SK-N-SH (cell line): ENCODE results near the gene CCDC57. TPM values are rescaled to one million over a fixed set of nuclear protein-coding genes. Genes with fewer than 3 reads are reported as not detected.
"Not testable (repeated sequence)": the region's sequence is repeated elsewhere in the genome, so short reads cannot be mapped to it uniquely, and the experiment has no call there.

Experiments
- CTCF ChIA-PET: fragments of 300-600, 350-600 bp; formaldehyde crosslinking; extraction: SDS; loops from one replicate; lab custom pipeline; 2021; lab: Yijun Ruan, JAX
- POLR2A ChIA-PET: fragments of 350-600 bp; sonication (Branson Sonifier 250); formaldehyde crosslinking; extraction: SDS; loops from one replicate; lab custom pipeline; 2020; ENCODE audit warnings: antibody characterized with exemption, inconsistent platforms; lab: Yijun Ruan, JAX
- DNase-seq: peaks from one replicate; pipeline ENCODE4 v3.0.0; 2012
- H2AFZ ChIP-seq: fragments of 200-600 bp; sonication (generic); 2 replicates; pipeline ENCODE4 v1.8.1; 2016; ENCODE audit warnings: antibody characterized with exemption, mild to moderate bottlenecking, low read depth
- H3F3A ChIP-seq: fragments of 200-600 bp; sonication (generic); replicated peaks from 2 replicates; pipeline ENCODE3; 2016; ENCODE audit warnings: antibody characterized with exemption, mild to moderate bottlenecking; ENCODE audit not compliant: insufficient read depth
- H3K27ac ChIP-seq, 2 experiments: fragments of 200-500 bp in 1 of 2; fragments of 200-600 bp in 1 of 2; sonication (Bioruptor generic) in 1 of 2; sonication (generic), shearing (Covaris generic) in 1 of 2; 2 replicates each; pipeline versions ENCODE4 v1.5.1 to v1.6.1; 2014 to 2016; ENCODE audit warnings: low read depth in 2 of 2, inconsistent platforms in 1 of 2, low read length in 1 of 2, mild to moderate bottlenecking in 1 of 2, mixed read lengths in 1 of 2
- H3K27me3 ChIP-seq: fragments of 200-600 bp; sonication (generic), shearing (Covaris generic); 2 replicates; pipeline ENCODE4 v1.6.1; 2016; ENCODE audit warnings: mixed run types; ENCODE audit not compliant: insufficient read depth
- H3K36me3 ChIP-seq, 2 experiments: fragments of 200-500 bp in 1 of 2; fragments of 200-600 bp in 1 of 2; sonication (Bioruptor generic) in 1 of 2; sonication (generic) in 1 of 2; replicated peaks in 1 of 2; 2 replicates each; pipeline versions ENCODE3 to v1.5.1; 2014 to 2016; ENCODE audit warnings: low read length in 1 of 2, mild to moderate bottlenecking in 1 of 2; ENCODE audit not compliant: insufficient read depth in 2 of 2, control insufficient read depth in 1 of 2
- H3K4me1 ChIP-seq, 2 experiments: fragments of 200-500 bp in 1 of 2; fragments of 200-600 bp in 1 of 2; sonication (Bioruptor generic) in 1 of 2; sonication (generic), shearing (Covaris generic) in 1 of 2; 2 replicates each; pipeline versions ENCODE4 v1.5.1 to v1.6.1; 2014 to 2016; ENCODE audit warnings: low read depth in 1 of 2, low read length in 1 of 2, mixed run types in 1 of 2; ENCODE audit not compliant: insufficient read depth in 2 of 2, control insufficient read depth in 1 of 2
- H3K4me2 ChIP-seq: fragments of 200-600 bp; sonication (generic), shearing (Covaris generic); 2 replicates; pipeline ENCODE4 v1.6.1; 2017; ENCODE audit warnings: mixed run types
- H3K4me3 ChIP-seq, 2 experiments: fragments of 200-500 bp in 1 of 2; fragments of 200-600 bp in 1 of 2; sonication (Bioruptor generic) in 1 of 2; sonication (generic), shearing (Covaris generic) in 1 of 2; 2 replicates each; pipeline versions ENCODE4 v1.5.1 to v1.8.1; 2014 to 2016; ENCODE audit warnings: low read depth in 2 of 2, inconsistent platforms in 1 of 2, low read length in 1 of 2, mild to moderate bottlenecking in 1 of 2, mixed read lengths in 1 of 2, moderate library complexity in 1 of 2
- H3K79me2 ChIP-seq: fragments of 200-600 bp; sonication (generic); 2 replicates; pipeline ENCODE4 v1.8.1; 2017; ENCODE audit warnings: mild to moderate bottlenecking; ENCODE audit not compliant: insufficient read depth
- H3K9ac ChIP-seq: fragments of 200-600 bp; sonication (generic); 2 replicates; pipeline ENCODE4 v1.6.1; 2017; ENCODE audit warnings: mixed run types
- H3K9me2 ChIP-seq: fragments of 200-600 bp; sonication (generic); 2 replicates; pipeline ENCODE4 v1.6.1; 2017; ENCODE audit warnings: mixed run types
- H3K9me3 ChIP-seq: fragments of 200-600 bp; sonication (generic); 2 replicates; pipeline ENCODE4 v1.6.1; 2017; ENCODE audit warnings: mixed run types, mild to moderate bottlenecking, moderate library complexity
- H4K20me1 ChIP-seq: fragments of 200-600 bp; sonication (generic); 2 replicates; pipeline ENCODE4 v1.6.1; 2017; ENCODE audit warnings: mild to moderate bottlenecking, mixed run types; ENCODE audit not compliant: insufficient read depth
- ELF1 ChIP-seq: IDR thresholded peaks from 2 replicates; pipeline ENCODE4 v1.4.0; 2012
- EP300 ChIP-seq, 2 experiments: IDR thresholded peaks; 2 replicates each; pipeline versions ENCODE4 v1.4.0 to v1.6.1; 2012; ENCODE audit warnings: borderline replicate concordance in 1 of 2, low read depth in 1 of 2, low read length in 1 of 2
- MEF2A ChIP-seq: IDR thresholded peaks from 2 replicates; pipeline ENCODE4 v1.4.0; 2012; ENCODE audit warnings: low read depth, borderline replicate concordance
- RAD21 ChIP-seq: IDR thresholded peaks from 2 replicates; pipeline ENCODE4 v1.6.1; 2012; ENCODE audit warnings: mild to moderate bottlenecking, low read length
- SIN3A ChIP-seq: IDR thresholded peaks from 2 replicates; pipeline ENCODE4 v1.6.1; 2012; ENCODE audit warnings: low read depth, mild to moderate bottlenecking, low read length, moderate library complexity, borderline replicate concordance
- WGBS: methylation state at CpG from one replicate; pipeline ENCODE4 v1.1.6; 2017; ENCODE audit warnings: low lambda C conversion rate; 5-methylcytosine and 5-hydroxymethylcytosine counted together
- polyA plus RNA-seq, 3 experiments: library from polyadenylated mRNA; depleted of rRNA; stranded (reverse); fragments of >200 nt; gene quantifications; 2 replicates each; pipeline ENCODE4 v1.2.3, GENCODE V29; 2012
- TF ChIP-seq, protein P1 (sequence below): fragments of 150-350 bp; IDR thresholded peaks from 2 replicates; pipeline ENCODE4 v1.6.1; 2017; ENCODE audit warnings: antibody characterized with exemption, low read length, low read depth, borderline replicate concordance

Gene CCDC57
- polyA plus RNA-seq, 1 of the 3 experiments (the other 2 are of a cell fraction): 68.6 TPM

DNA sequence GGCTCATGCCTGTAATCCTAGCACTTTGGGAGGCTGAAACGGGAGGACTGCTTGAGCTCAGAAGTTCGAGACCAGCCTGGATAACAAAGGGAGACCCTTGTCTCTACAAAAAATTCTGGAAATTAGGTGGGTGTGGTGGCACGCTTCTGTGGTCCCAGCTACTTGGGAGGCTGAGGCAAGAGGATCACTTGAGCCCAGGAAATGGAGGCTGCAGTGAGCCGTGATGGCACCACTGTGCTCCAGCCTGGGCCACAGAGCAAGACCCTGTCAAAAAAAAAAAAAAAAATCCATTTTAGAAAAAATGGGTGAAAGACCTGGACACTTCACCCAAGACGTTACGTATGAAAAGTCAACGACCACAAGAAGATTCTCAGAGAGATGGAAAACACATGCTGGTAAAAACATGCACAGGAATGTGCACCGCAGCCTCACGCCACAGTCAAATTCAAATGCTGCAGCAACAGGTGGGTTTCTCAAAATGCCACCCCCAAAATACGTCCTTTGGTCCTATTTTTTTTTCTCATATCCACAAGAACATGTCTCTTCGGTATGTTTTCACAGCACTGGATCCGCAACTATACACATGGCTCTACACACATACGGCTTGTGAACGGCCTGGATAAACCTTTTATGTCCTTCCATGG lies 43.7 kb upstream of the CCDC57 start:
- ChIA-PET CTCF (interaction anchor here (1.0 to 2.2 kb wide), 7 partner anchors 15 to 57 kb away, joined by 3 to 7 read pairs (median 3); no protein-coding TSS in a partner anchor), POLR2A (no interaction called here)
- H3K4me1 ChIP-seq: no peaks in the 10 kb centered on the region; a peak in 1 of 4 replicates
- peaks cover 85% of the 10 kb centered on the region for H3K79me2 ChIP-seq
- peaks cover 78 to 87% of the 10 kb centered on the region in 2 experiments for H3K36me3 ChIP-seq
- H3K9me3 ChIP-seq: no peaks in the 10 kb centered on the region
- no peaks in the 10 kb centered on the region for H3K9me2 ChIP-seq
- H3K4me3 ChIP-seq: no peak overlapping the region
- H4K20me1 ChIP-seq: peaks cover 84% of the 10 kb centered on the region
- DNase-seq: no peak
- H3K27ac ChIP-seq: no peak overlapping the region
- no peak overlapping the region for H2AFZ ChIP-seq
- H3F3A ChIP-seq: peaks cover 28% of the 10 kb centered on the region
- H3K9ac ChIP-seq: no peak overlapping the region
- TF ChIP-seq RAD21: no peak
- TF ChIP-seq, protein P1, sequence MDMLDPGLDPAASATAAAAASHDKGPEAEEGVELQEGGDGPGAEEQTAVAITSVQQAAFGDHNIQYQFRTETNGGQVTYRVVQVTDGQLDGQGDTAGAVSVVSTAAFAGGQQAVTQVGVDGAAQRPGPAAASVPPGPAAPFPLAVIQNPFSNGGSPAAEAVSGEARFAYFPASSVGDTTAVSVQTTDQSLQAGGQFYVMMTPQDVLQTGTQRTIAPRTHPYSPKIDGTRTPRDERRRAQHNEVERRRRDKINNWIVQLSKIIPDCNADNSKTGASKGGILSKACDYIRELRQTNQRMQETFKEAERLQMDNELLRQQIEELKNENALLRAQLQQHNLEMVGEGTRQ: no peak
- H3K27me3 ChIP-seq: no peaks in the 10 kb centered on the region
- H3K4me2 ChIP-seq: no peak overlapping the region
- WGBS: 95% methylated on average over 14 of the region's 14 CpGs

DNA sequence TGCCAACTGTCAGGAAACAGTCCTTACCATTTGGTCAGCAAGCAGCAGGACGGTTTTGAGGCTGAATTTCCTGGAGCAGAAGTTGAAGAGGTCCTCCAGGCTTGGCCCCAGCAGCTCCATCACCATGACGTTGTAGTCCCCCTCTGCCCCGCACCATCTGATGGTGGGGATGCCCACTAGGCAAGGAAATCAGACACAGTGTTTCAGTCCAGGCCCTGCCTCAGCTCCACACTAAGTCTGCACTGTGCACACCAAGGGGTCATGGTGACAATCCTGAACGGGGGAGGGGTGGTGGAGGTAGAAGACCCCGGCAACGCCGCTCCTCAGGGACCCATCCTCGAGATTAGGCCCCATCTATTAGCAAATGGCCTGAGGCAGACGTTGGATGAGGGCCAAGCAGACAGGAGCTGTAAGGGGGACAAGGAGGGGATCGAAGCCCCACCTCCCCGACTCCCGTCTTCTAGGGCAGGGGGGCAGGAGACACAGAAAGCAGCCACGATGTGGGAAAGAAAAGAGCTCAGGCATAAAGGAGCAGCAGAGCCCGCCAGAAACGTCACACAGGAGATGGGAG lies 42.8 kb upstream of the CCDC57 start:
- no peaks in the 10 kb centered on the region; a peak in 1 of 4 replicates for H3K4me1 ChIP-seq
- ChIA-PET CTCF (interaction anchor here (0.8 to 2.2 kb wide), 9 partner anchors 9 to 170 kb away, joined by 3 to 7 read pairs (median 3); no protein-coding TSS in a partner anchor), POLR2A (interaction anchor here (0.9 kb wide), 1 partner anchor 8 kb away, joined by 5 read pairs; no protein-coding TSS in a partner anchor)
- H3K36me3 ChIP-seq: peaks cover 78 to 87% of the 10 kb centered on the region in 2 experiments
- no peaks in the 10 kb centered on the region for H3K9me3 ChIP-seq
- H3K9me2 ChIP-seq: no peaks in the 10 kb centered on the region
- H3F3A ChIP-seq: peaks cover 21% of the 10 kb centered on the region
- H3K79me2 ChIP-seq: peaks cover 85% of the 10 kb centered on the region
- H3K4me2 ChIP-seq: no peak overlapping the region
- H3K9ac ChIP-seq: no peak overlapping the region
- H3K27ac ChIP-seq: no peak overlapping the region
- TF ChIP-seq, protein P1: no peak
- TF ChIP-seq EP300 (IDR thresholded peaks at IDR 0.05; ENCODE audit: borderline replicate concordance in 1 of 2, low read depth in 1 of 2, low read length in 1 of 2) (no peak), MEF2A (no peak), ELF1 (no peak), SIN3A (no peak)
- no peaks in the 10 kb centered on the region for H3K27me3 ChIP-seq
- peaks cover 84% of the 10 kb centered on the region for H4K20me1 ChIP-seq
- H2AFZ ChIP-seq: no peak overlapping the region
- WGBS: 91% methylated on average over 15 of the region's 15 CpGs
- DNase-seq: no peak
- no peak overlapping the region; a peak in 1 of 4 replicates for H3K4me3 ChIP-seq

DNA sequence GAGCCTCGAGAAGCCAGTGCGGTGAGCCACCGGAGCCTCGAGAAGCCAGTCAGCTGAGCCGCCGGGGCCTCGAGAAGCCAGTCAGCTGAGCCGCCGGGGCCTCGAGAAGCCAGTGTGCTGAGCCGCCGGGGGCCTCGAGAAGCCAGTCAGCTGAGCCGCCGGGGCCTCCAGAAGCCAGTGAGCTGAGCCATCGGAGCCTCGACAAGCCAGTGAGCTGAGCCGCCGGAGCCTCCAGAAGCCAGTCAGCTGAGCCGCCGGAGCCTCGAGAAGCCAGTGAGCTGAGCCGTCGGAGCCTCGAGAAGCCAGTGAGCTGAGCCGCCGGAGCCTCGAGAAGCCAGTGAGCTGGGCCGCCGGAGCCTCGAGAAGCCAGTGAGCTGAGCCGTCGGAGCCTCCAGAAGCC lies 42.1 kb upstream of the CCDC57 start:
- peaks cover 81 to 84% of the 10 kb centered on the region in 2 experiments for H3K36me3 ChIP-seq
- not testable (repeated sequence) for H3K4me1 ChIP-seq, H2AFZ ChIP-seq, H3K9me2 ChIP-seq, DNase-seq, H3K27ac ChIP-seq, H3K27me3 ChIP-seq, H3K9me3 ChIP-seq, H3K4me2 ChIP-seq, H3K4me3 ChIP-seq, H3K9ac ChIP-seq
- H3K79me2 ChIP-seq: peaks cover 85% of the 10 kb centered on the region
- POLR2A ChIA-PET: interaction anchor here (0.6 to 0.9 kb wide), 4 partner anchors 9 to 71 kb away, joined by 3 to 6 read pairs (median 4); no protein-coding TSS in a partner anchor
- H3F3A ChIP-seq: peaks cover 21% of the 10 kb centered on the region
- WGBS: 96% methylated on average over 28 of the region's 33 CpGs
- CTCF ChIA-PET: interaction anchor here (0.8 to 2.2 kb wide), 6 partner anchors 8 to 170 kb away, joined by 3 to 7 read pairs (median 3); no protein-coding TSS in a partner anchor
- H4K20me1 ChIP-seq: peaks cover 84% of the 10 kb centered on the region

DNA sequence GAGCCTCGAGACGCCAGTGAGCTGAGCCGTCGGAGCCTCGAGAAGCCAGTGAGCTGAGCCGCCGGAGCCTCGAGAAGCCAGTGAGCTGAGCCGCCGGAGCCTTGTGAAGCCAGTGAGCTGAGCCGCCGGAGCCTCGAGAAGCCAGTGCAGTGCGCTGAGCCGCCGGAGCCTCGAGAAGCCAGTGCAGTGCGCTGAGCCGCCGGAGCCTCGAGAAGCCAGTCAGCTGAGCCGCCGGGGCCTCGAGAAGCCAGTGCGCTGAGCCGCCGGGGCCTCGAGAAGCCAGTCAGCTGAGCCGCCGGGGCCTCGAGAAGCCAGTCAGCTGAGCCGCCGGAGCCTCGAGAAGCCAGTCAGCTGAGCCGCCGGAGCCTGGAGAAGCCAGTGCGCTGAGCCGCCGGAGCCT lies 41.5 kb upstream of the CCDC57 start:
- not testable (repeated sequence) for H3K9me2 ChIP-seq, H2AFZ ChIP-seq, H3K4me1 ChIP-seq, H3K27me3 ChIP-seq, H3K9ac ChIP-seq, H3K4me3 ChIP-seq, DNase-seq, H3K9me3 ChIP-seq, H3K27ac ChIP-seq, H3K4me2 ChIP-seq
- peaks cover 21% of the 10 kb centered on the region for H3F3A ChIP-seq
- peaks cover 84% of the 10 kb centered on the region for H4K20me1 ChIP-seq
- ChIA-PET CTCF (interaction anchor here (1.2 to 1.3 kb wide), 2 partner anchors 48 to 171 kb away, joined by 3 to 4 read pairs; no protein-coding TSS in a partner anchor), POLR2A (interaction anchor here (0.6 to 0.7 kb wide), 2 partner anchors 14 to 70 kb away, joined by 3 to 6 read pairs; no protein-coding TSS in a partner anchor)
- H3K36me3 ChIP-seq: peaks cover 81 to 84% of the 10 kb centered on the region in 2 experiments
- 97% methylated on average over 19 of the region's 39 CpGs for WGBS
- H3K79me2 ChIP-seq: peaks cover 85% of the 10 kb centered on the region
